Measurements from ENCODE around the gene F13A1. TPM values are rescaled to one million over a fixed set of nuclear protein-coding genes. Genes with fewer than 3 reads are reported as not detected.

The F13A1 gene
- total RNA-seq, 2 donors from 2014 or later, result 3.5 to 24.5 TPM

- Histone ChIP-seq H3K9me3 (no peaks in the 10 kb centered on the region), H3K27ac (no peak overlapping the region), H3K4me1 (replicated peaks) (no peaks in the 10 kb centered on the region), H3K4me3 (no peak overlapping the region), H3K27me3 (replicated peaks; ENCODE audit: insufficient read depth) (no peaks in the 10 kb centered on the region), H3K36me3 (no peaks in the 10 kb centered on the region)
- TF ChIP-seq POLR2A (IDR thresholded peaks at IDR 0.05), result no peak
- no peak for TF ChIP-seq POLR2AphosphoS5 (IDR thresholded peaks at IDR 0.05)
- WGBS, result 90% methylated on average over 5 of the region's 5 CpGs
- intact Hi-C loops (cut with DNase I), result no loop called here
- DNase-seq (ENCODE audit: low spot score), result no peak
Observed at GRCh38 chr6:6323352-6323751, 2.9 kb upstream of the F13A1 start.

DNA sequence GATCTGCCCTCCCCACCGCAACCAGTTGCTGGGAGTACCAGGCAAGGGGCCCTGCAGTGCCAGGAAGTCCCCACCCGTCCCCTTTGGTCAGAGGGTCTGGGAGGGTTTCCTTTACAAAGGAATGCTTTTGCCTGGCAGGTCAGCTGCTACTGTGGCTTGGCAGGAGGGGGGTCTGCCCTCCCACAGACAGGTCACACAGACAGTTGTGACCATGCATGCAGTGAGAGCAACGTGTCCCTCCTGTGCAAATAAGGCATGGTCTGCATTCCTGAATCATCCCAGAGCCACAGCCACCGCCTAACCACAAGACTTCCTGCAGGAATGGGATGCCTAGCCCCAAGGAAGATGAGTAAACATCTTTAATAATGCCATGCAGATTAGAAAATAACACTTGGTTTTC lies 439 bp upstream of the F13A1 start:
- H3K4me1 ChIP-seq (replicated peaks), result no peaks in the 10 kb centered on the region
- no peaks in the 10 kb centered on the region for H3K27me3 ChIP-seq (replicated peaks; ENCODE audit: insufficient read depth)
- no peaks in the 10 kb centered on the region for H3K9me3 ChIP-seq
- WGBS, result 8% methylated on average over 4 of the region's 4 CpGs
- H3K27ac ChIP-seq, result no peak overlapping the region
- no peak overlapping the region for H3K4me3 ChIP-seq
- no peak for DNase-seq (ENCODE audit: low spot score)
- no peak for TF ChIP-seq POLR2AphosphoS5 (IDR thresholded peaks at IDR 0.05)
- TF ChIP-seq CTCF (IDR thresholded peaks at IDR 0.05), result no peak
- no peak for TF ChIP-seq POLR2A (IDR thresholded peaks at IDR 0.05)
- intact Hi-C loops (cut with DNase I), result no loop called here
- H3K36me3 ChIP-seq, result no peaks in the 10 kb centered on the region

GRCh38 chr6:6317825-6318733 lies 2.4 kb downstream of the F13A1 start:
- TF ChIP-seq POLR2AphosphoS5 (IDR thresholded peaks at IDR 0.05) (no peak), POLR2A (IDR thresholded peaks at IDR 0.05) (no peak), CTCF (IDR thresholded peaks at IDR 0.05) (no peak)
- no peaks in the 10 kb centered on the region for H3K36me3 ChIP-seq
- H3K4me3 ChIP-seq, result no peak overlapping the region
- 32% methylated on average over 10 of the region's 10 CpGs for WGBS
- H3K4me1 ChIP-seq (replicated peaks), result no peaks in the 10 kb centered on the region
- no peaks in the 10 kb centered on the region for H3K9me3 ChIP-seq
- H3K27ac ChIP-seq, result no peak overlapping the region
- no peaks in the 10 kb centered on the region for H3K27me3 ChIP-seq (replicated peaks; ENCODE audit: insufficient read depth)
- intact Hi-C loops (cut with DNase I), result no loop called here
- no peak for DNase-seq (ENCODE audit: low spot score)

- H3K4me1 ChIP-seq (replicated peaks), result no peaks in the 10 kb centered on the region
- no peak overlapping the region for H3K27ac ChIP-seq
- intact Hi-C loops (cut with DNase I), result no loop called here
- no peak for DNase-seq (ENCODE audit: low spot score)
- no peak for TF ChIP-seq POLR2A (IDR thresholded peaks at IDR 0.05)
- no peak for TF ChIP-seq POLR2AphosphoS5 (IDR thresholded peaks at IDR 0.05)
- no peak for TF ChIP-seq CTCF (IDR thresholded peaks at IDR 0.05)
- H3K27me3 ChIP-seq (replicated peaks; ENCODE audit: insufficient read depth), result no peaks in the 10 kb centered on the region
- H3K4me3 ChIP-seq, result no peak overlapping the region
- 88% methylated on average over 2 of the region's 2 CpGs for WGBS
- no peaks in the 10 kb centered on the region for H3K36me3 ChIP-seq
- H3K9me3 ChIP-seq, result no peaks in the 10 kb centered on the region
Observed at GRCh38 chr6:6317386-6317785, 3.1 kb downstream of the F13A1 start.

- WGBS, result 22% methylated on average over 6 of the region's 6 CpGs
Observed at GRCh38 chr6:6315660-6316059, 4.8 kb downstream of the F13A1 start.

More at GRCh38 chr6:6315660-6316059, 4.8 kb downstream of the F13A1 start:
- Histone ChIP-seq H3K4me1 (replicated peaks) (no peaks in the 10 kb centered on the region), H3K27ac (no peak overlapping the region), H3K36me3 (no peaks in the 10 kb centered on the region), H3K9me3 (no peaks in the 10 kb centered on the region), H3K27me3 (replicated peaks; ENCODE audit: insufficient read depth) (no peaks in the 10 kb centered on the region), H3K4me3 (no peak overlapping the region)
- no peak for DNase-seq (ENCODE audit: low spot score)
- intact Hi-C loops (cut with DNase I), result no loop called here
- no peak for TF ChIP-seq POLR2A (IDR thresholded peaks at IDR 0.05)
- TF ChIP-seq CTCF (IDR thresholded peaks at IDR 0.05), result peak; percentile 44 to 59 (median 49)
